IPS DF 4.7 (cell line): ENCODE measurements around the gene EGR1.

Experiments used
- DNase-seq: peaks from one replicate; pipeline ENCODE4 v3.0.0-alpha.2; 2013; ENCODE audit warnings: low spot score; ENCODE audit errors: extremely low read depth

The EGR1 gene

DNA sequence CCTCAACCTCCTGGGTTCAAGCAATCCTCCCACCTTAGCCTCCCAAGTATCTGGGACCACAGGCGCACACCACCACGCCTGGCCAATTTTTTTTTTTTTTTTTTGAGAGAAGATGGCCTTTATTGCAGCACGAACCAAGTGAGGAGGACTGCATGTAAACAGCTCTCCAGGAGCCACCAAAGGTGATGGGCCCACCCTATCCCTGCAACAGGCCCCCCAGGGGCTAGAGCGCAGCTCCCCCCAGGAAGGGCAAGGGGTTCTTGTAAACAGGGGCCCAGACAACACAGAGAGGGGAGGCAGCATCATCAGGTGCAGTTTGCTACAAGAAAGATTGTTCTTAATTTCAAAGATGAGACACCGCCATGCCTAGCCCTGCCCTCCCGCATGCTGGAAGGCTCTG is 12.6 kb upstream of the EGR1 start:
- no peak for DNase-seq

DNA sequence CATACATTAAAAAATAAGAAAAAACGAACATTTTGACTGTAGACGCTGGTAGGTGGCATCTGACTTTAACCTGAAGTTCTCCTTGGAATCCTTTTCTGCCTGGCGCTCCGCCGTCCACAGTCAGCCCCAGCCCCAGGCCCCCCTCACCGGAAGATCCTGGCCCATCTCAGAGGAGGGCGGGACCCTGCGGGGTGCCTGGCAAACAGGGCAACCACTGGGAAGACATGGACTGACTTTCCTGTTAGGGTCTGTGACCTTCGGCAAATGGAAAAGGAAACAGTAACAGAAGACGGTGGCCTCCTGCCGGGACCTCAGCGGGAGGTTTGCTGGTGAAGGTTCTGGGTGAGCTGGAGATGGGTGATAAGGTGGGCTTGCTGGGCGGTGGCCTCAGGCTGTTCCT is 11.7 kb upstream of the EGR1 start:
- DNase-seq, result no peak

DNA sequence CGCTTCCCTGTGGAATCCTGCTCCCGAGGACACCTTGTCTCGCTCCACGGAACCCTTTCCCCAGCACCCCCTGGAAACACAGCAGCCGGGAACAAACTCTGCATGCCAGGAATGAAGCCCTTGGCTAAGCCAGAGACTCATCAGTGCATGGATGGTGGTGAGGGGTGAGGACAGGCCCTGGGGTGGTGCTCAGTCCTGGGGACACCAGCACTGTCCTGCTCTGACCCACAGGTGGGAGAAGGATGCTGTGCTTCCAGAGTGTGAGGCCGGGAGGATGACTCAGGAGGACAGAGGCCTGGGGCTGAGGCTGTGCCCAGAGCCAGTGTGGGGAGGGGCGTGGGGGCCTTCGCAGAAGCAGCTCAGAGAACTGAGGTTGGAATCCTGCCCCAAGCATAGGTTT is 11.2 kb upstream of the EGR1 start:
- DNase-seq, result no peak

DNA sequence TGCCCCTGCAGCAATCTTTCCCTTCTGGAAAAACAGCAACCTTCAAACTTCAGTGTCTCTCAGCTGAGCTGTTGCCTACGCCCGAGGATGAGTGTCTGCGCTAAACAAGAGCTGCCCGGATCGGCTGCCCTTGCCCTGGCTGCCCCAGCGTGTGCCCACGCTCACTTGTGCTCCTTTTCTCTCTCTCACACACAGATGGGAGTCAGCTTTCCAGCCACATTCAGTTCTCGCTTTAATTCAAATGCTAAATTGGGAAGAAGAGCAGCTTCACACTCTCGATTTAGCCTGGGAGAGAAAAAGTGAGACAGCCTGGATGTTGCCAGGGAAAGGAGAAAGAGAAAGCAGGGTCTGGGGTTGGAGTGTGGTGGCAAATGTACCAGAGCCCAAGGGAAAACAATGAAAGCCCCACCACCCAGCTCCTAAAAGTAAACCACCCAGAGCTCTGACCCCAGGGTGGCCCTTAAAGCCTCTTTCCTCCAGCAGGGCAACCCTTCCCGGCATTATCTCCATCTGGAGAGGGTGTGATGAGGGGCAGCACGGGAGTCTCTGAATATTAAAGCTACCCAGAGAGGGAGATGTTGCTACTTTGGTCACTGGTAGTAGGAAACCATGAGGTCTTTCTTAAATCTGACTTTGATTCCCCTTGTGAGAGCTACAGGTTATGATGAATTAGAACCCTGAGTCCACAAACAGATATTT is 9.9 kb upstream of the EGR1 start:
- no peak for DNase-seq

DNA sequence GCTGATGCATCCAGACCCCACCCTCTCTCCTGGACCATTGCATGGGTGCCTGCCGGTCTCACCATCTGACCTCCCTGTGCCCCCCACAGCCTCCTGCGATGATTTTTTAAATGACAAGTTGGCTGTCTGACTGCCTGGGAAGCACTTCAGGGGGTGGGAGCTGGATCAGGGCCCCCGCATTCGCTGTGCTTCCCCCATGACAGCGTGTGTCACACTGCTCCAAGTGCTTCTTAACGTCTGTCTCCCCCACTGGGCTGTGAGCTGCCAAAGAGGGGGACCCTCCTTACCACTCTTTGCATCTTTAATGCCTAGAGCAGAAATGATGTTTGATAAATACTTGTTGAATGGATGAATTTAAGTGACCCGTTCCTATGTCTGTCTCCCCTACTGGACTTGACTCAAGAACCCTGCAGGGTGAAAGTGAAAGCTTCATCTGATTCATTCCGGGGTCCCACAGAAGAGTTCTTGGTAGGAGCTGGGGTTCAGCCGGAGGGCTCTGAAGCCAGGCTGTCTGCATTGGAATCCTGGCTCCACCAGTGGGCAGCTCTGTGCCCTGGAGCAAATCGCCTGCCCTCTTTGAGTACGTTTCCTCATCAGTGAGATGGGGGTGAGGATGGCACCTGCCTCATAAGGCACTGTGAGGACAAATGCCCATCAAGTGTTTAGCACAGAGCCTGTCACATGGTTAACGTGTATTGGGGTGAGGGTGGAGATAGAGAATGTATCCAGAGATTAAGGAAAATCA is 7.6 kb upstream of the EGR1 start:
- DNase-seq, result no peak

DNA sequence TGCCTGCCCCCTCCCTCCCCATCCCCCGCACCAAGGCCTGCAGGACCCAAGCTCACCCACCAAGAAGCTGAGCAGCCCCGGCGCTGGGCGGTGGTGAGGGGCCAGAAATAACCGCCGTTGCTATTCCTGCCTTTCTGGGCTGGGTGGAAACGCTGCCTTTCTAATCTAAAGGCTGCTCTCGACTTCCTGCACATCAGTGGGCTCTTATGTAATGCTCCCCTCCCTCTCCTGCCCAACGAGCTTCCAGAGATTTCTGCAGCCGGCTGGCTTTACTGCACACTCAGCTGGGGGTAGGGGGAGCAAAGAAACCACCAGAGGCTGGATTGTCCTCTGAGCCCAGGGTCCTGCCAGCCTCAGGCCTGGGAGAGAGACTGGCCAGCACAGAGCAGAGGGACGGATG is 6.9 kb upstream of the EGR1 start:
- no peak for DNase-seq

DNA sequence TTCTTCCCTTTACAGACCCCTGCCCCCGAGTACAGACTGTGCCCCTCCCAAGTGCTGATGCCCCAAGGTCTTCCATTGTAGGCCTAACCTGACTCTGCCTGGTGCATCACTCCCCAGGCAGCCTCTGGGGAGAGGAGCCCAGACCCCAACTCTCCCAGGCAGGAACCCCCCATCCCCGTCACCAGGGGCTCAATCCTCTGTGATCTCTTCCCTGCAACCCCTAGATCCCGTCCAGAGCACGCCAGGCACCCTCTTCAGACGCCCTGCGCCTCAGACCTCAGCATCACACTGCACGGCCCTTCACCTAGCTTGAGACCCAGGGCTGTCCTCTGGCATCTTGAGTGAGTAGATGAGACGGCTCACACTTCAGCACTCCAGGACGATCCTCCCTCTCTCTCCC is 6.4 kb upstream of the EGR1 start:
- no peak for DNase-seq

DNA sequence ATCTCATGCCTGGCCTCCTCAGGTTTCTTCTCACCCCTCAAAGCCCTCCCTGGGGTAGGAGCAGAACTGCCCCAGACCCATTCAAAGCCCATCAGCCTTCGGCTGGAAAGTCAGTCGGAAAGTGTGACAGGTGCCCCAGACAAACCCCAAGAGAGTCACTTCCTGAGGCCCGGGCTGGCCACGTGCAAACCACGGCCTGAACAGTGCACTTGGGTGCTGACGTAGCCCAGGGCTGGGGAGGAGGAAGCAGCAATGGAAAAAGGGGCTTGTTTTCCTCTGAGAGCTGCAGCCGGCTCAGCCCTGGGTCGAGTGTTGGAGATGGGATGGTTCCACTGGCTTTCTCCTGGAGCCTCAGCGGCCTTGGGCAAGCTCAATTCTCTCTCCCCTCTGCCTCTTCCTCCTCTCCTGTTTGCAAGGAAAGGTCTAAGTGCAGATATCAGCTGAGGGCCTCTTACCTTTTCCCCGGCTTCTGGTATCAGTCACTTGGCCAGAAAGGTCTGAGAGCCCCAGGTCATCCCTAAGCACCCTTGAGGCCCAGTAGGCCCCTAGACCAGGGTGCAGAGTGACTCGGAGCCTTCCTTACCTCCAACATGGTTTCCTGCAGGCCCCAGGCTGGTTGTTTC is 5.9 kb upstream of the EGR1 start:
- DNase-seq, result no peak

DNA sequence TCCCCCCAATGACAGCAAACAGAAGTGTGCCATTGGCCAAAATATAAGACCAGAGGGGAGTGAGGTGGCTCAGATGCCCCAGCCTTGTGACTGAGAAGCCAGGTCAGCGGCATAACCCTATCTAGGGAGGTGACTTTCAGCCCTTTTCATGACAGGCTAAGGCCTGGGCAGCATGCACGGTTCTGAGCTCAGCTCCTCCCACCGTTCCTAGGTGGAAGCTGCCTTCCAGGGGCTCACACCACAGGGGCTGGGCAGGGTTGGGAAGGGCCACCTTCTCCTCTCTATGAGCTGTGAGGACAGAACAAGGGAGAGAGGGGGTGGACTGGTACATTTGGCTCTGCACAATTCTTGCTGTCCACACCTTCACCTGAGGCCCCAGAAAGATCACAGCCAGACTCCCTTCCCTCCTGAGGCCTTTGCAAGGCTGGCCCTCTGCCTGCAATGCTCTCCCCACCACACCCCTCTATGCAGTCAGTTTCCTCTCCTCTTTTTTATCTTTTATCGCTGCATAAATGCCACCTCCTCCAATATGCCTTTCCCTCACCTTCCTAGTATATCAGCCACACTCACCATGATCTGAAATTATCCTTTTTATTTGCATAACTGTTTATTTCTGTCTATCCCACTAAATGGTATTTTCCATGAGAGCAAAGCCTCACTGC is 5.1 kb upstream of the EGR1 start:
- DNase-seq, result no peak

DNA sequence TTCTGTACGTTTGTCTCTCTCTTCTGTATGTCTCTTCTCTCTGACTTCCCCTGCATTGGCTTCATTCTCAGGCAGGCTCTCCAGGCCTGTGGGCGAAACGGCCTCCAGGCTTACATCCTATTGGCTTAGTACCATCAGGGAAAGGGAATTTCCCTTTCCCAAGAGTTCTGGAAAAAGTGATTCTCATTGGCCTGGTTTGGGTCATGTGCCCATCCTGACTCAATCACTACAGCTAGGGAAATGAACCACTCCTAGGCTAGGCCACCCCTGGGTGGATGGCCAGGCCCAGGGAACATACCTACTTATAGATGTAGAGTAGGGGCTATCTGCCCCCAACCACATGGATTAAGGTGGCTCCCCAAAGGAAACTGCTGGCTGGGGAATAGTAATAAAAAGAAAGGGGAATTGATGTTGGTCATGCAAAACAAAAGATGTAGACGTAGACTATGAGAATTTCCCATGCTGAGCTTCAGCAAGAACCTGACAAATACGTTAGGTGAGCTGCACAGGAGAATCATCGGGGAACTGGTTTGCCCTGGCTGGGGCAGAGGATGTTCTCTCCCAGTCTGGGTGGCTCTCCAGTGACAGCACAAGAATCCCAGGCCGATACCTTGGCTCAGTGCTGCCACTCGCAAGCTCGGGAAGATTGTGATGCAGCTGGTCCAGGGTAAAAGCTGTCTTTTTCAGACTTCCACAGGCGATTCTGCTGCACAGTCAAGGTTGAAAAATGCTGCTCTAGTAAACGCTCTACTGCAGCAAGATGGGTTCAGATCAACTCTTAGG is 3.7 kb upstream of the EGR1 start:
- no peak for DNase-seq

DNA sequence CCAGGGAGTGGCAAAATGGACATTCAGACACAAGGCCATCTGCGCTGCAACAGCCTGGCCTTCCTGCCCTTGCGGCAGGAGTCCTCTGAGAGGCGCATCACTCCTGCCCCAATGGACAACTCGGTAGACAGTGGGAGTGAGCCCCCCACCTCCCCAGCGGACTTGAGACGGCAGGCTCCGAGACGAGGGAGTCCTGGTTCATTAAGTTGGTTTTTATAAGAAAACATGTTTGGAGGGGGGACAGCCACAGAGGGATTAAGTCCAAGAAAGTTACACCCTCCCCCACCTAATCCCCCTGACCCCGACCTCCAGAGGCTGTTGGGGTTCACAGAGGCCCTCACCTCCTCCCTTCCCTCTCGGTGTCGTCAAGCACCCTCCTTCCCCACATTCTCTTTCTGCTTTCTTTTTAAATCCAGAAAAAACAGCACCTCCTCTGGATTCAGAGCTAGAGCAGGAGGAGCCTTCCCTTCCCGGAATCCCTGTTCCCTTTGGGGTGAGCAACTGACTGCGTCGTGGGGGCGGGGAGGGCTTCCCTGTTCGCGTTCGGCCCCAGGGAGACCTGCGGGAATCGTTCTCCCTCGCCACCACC is 1.8 kb upstream of the EGR1 start:
- no peak for DNase-seq

DNA sequence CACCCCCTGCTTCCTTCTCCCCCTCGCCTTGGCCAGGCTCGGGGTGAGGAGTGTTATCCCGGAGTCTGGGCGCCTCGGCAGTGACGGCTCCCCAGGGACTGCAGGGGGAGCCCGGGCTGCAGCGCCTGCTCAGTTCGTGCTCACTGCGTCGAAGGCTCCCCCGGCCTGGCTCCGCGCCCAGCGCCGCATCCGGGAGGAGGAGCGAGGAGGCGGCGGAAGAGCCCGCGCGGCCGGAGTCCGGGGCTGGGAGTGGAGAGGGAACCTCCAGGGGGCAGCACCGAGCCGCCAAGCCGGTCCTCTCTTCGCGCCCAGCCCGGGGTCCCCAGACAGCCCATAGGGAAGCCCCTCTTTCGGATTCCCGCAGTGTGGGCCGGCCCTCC is 1.3 kb upstream of the EGR1 start:
- DNase-seq, result no peak

DNA sequence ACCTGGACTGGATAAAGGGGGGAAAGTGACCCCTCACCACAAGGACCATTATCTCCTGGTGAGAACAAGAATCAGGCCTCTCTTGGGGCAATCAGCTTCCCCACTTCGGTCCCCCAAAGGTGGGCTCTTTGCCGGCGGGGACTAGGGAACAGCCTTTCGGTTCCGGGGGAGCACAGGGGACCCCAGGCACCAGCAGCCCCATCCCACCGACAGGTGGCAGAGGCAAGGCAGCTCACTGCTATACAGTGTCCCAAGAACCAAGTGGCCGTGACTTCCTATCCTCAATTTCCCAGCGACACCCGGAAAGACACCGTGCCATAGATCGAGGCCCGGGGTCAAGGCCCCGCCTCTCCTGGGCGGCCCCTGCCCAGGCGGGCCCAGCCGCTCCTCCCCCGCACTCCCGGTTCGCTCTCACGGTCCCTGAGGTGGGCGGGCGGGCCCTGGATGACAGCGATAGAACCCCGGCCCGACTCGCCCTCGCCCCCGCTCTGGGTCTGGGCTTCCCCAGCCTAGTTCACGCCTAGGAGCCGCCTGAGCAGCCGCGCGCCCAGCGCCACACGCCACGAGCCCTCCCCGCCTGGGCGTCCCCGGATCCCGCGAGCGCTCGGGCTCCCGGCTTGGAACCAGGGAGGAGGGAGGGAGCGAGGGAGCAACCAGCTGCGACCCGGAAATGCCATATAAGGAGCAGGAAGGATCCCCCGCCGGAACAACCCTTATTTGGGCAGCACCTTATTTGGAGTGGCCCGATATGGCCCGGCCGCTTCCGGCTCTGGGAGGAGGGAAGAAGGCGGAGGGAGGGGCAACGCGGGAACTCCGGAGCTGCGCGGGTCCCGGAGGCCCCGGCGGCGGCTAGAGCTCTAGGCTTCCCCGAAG is 655 bp upstream of the EGR1 start:
- no peak for DNase-seq

DNA sequence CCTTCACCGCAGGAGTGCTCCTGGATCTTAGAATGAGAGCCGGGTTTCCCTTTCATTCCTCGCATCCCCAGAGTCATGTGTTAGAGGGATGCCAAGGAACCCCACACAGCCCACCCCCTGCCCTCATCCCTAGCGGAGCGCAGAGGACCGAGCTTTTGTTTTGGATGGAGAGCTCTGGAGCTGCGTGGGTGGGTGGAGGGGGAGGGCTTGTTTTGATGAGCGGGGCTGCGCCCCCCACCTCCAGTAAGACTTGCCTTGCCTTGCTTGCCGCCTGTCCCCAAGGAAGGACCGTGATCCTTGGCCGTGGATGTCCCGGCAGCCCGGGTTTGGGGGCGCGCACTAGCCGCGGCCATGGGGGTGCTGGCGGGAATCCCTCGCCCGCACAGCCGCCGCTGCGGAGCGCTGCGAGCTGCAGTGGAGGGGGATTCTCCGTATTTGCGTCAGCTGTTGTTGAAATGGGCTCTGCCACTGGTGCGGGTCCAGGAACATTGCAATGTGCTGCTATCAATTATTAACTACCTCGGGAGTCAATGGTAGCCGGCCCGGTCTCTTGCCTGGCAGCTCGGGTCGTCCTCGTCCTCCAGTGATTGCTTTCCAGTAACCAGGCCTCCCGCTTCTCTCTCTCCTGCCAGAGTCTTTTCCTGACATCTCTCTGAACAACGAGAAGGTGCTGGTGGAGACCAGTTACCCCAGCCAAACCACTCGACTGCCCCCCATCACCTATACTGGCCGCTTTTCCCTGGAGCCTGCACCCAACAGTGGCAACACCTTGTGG is 1.0 kb downstream of the EGR1 start:
- DNase-seq, result no peak

DNA sequence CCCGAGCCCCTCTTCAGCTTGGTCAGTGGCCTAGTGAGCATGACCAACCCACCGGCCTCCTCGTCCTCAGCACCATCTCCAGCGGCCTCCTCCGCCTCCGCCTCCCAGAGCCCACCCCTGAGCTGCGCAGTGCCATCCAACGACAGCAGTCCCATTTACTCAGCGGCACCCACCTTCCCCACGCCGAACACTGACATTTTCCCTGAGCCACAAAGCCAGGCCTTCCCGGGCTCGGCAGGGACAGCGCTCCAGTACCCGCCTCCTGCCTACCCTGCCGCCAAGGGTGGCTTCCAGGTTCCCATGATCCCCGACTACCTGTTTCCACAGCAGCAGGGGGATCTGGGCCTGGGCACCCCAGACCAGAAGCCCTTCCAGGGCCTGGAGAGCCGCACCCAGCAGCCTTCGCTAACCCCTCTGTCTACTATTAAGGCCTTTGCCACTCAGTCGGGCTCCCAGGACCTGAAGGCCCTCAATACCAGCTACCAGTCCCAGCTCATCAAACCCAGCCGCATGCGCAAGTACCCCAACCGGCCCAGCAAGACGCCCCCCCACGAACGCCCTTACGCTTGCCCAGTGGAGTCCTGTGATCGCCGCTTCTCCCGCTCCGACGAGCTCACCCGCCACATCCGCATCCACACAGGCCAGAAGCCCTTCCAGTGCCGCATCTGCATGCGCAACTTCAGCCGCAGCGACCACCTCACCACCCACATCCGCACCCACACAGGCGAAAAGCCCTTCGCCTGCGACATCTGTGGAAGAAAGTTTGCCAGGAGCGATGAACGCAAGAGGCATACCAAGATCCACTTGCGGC is 1.8 kb downstream of the EGR1 start:
- no peak for DNase-seq

DNA sequence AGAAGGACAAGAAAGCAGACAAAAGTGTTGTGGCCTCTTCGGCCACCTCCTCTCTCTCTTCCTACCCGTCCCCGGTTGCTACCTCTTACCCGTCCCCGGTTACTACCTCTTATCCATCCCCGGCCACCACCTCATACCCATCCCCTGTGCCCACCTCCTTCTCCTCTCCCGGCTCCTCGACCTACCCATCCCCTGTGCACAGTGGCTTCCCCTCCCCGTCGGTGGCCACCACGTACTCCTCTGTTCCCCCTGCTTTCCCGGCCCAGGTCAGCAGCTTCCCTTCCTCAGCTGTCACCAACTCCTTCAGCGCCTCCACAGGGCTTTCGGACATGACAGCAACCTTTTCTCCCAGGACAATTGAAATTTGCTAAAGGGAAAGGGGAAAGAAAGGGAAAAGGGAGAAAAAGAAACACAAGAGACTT is 2.4 kb downstream of the EGR1 start:
- no peak for DNase-seq

DNA sequence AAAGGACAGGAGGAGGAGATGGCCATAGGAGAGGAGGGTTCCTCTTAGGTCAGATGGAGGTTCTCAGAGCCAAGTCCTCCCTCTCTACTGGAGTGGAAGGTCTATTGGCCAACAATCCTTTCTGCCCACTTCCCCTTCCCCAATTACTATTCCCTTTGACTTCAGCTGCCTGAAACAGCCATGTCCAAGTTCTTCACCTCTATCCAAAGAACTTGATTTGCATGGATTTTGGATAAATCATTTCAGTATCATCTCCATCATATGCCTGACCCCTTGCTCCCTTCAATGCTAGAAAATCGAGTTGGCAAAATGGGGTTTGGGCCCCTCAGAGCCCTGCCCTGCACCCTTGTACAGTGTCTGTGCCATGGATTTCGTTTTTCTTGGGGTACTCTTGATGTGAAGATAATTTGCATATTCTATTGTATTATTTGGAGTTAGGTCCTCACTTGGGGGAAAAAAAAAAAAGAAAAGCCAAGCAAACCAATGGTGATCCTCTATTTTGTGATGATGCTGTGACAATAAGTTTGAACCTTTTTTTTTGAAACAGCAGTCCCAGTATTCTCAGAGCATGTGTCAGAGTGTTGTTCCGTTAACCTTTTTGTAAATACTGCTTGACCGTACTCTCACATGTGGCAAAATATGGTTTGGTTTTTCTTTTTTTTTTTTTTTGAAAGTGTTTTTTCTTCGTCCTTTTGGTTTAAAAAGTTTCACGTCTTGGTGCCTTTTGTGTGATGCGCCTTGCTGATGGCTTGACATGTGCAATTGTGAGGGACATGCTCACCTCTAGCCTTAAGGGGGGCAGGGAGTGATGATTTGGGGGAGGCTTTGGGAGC is 3.1 kb downstream of the EGR1 start:
- no peak for DNase-seq
